Suprapubic skin (tissue), 4 donors: ENCODE results near the gene ZC3H12C.

ENCODE experiments used
- POLR2A ChIP-seq, 2 donors: fragments of 450-650 bp; IDR thresholded peaks; one replicate each; pipeline ENCODE4 v1.6.1; 2017; ENCODE audit warnings: antibody characterized with exemption in 2 of 2, mild to moderate bottlenecking in 2 of 2, moderate library complexity in 2 of 2
- POLR2AphosphoS5 ChIP-seq, 3 donors: sonication (generic); formaldehyde crosslinking; IDR thresholded peaks; one replicate each; pipeline ENCODE4 v1.6.1; 2017; ENCODE audit warnings: antibody characterized with exemption in 3 of 3
- TF ChIP-seq, protein P1 (sequence below), 2 donors: fragments of 200-600 bp in 1 of 2; fragments of 450-650 bp in 1 of 2; sonication (generic) in 1 of 2; IDR thresholded peaks; one replicate each; pipeline ENCODE4 v1.5.1; 2016 to 2019; ENCODE audit warnings: antibody characterized with exemption in 2 of 2, mild to moderate bottlenecking in 1 of 2, moderate library complexity in 1 of 2

DNA sequence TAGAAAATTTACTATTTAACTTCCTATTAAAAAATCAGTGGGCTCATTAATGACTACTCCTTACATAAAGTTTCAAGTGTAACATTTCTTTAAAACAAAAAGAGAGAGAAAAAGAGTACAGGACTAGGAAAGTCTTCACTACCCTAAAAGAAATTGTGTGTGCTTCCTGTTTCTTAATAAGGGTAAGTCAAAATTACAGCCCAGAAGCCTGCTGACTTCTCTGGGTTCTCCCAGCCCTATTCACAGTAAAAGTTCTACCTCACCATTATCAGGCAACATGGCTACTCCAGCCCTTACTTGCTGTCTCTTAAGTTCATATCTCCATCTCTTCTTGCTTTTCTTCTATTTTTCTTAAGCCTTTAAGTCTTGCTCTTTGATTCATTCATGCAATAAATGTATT is 20.3 kb upstream of the ZC3H12C start:
- TF ChIP-seq POLR2A (IDR thresholded peaks at IDR 0.05) (no peak), POLR2AphosphoS5 (IDR thresholded peaks at IDR 0.05) (no peak)
- TF ChIP-seq, protein P1, sequence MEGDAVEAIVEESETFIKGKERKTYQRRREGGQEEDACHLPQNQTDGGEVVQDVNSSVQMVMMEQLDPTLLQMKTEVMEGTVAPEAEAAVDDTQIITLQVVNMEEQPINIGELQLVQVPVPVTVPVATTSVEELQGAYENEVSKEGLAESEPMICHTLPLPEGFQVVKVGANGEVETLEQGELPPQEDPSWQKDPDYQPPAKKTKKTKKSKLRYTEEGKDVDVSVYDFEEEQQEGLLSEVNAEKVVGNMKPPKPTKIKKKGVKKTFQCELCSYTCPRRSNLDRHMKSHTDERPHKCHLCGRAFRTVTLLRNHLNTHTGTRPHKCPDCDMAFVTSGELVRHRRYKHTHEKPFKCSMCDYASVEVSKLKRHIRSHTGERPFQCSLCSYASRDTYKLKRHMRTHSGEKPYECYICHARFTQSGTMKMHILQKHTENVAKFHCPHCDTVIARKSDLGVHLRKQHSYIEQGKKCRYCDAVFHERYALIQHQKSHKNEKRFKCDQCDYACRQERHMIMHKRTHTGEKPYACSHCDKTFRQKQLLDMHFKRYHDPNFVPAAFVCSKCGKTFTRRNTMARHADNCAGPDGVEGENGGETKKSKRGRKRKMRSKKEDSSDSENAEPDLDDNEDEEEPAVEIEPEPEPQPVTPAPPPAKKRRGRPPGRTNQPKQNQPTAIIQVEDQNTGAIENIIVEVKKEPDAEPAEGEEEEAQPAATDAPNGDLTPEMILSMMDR (IDR thresholded peaks at IDR 0.05): no peak
